ENCODE results near the gene MIPOL1.

MIPOL1 gene

DNA sequence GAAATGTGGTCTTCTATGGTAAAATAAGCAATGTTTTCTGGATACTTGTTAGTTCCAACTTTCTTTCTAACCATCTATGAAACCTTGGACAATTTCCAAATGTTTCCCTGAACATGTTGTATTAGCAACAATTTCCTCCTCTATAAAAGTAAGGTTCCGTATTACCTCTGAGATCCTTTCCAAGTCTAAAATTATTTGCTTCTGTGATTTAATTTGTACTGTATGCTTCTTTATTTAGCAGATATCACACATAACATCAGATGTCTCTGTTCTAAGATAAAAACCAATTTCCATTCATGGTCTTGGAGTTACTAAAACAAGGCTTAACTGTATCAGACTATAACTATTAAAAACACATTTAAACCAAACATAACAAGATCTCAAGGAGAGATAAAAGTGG, 220.1 kb downstream of the MIPOL1 start:
- no peak for TF ChIP-seq GLIS1 (tag by site-specific recombination; IDR thresholded peaks at IDR 0.05)
- TF ChIP-seq ZNF214 (tag by site-specific recombination; IDR thresholded peaks at IDR 0.05; ENCODE audit: borderline replicate concordance), result no peak
- TF ChIP-seq, protein P1, sequence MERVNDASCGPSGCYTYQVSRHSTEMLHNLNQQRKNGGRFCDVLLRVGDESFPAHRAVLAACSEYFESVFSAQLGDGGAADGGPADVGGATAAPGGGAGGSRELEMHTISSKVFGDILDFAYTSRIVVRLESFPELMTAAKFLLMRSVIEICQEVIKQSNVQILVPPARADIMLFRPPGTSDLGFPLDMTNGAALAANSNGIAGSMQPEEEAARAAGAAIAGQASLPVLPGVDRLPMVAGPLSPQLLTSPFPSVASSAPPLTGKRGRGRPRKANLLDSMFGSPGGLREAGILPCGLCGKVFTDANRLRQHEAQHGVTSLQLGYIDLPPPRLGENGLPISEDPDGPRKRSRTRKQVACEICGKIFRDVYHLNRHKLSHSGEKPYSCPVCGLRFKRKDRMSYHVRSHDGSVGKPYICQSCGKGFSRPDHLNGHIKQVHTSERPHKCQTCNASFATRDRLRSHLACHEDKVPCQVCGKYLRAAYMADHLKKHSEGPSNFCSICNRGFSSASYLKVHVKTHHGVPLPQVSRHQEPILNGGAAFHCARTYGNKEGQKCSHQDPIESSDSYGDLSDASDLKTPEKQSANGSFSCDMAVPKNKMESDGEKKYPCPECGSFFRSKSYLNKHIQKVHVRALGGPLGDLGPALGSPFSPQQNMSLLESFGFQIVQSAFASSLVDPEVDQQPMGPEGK (tag by site-specific recombination; IDR thresholded peaks at IDR 0.05), result no peak
- TF ChIP-seq, protein P2, sequence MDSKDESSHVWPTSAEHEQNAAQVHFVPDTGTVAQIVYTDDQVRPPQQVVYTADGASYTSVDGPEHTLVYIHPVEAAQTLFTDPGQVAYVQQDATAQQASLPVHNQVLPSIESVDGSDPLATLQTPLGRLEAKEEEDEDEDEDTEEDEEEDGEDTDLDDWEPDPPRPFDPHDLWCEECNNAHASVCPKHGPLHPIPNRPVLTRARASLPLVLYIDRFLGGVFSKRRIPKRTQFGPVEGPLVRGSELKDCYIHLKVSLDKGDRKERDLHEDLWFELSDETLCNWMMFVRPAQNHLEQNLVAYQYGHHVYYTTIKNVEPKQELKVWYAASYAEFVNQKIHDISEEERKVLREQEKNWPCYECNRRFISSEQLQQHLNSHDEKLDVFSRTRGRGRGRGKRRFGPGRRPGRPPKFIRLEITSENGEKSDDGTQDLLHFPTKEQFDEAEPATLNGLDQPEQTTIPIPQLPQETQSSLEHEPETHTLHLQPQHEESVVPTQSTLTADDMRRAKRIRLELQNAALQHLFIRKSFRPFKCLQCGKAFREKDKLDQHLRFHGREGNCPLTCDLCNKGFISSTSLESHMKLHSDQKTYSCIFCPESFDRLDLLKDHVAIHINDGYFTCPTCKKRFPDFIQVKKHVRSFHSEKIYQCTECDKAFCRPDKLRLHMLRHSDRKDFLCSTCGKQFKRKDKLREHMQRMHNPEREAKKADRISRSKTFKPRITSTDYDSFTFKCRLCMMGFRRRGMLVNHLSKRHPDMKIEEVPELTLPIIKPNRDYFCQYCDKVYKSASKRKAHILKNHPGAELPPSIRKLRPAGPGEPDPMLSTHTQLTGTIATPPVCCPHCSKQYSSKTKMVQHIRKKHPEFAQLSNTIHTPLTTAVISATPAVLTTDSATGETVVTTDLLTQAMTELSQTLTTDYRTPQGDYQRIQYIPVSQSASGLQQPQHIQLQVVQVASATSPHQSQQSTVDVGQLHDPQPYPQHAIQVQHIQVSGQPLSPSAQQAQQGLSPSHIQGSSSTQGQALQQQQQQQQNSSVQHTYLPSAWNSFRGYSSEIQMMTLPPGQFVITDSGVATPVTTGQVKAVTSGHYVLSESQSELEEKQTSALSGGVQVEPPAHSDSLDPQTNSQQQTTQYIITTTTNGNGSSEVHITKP (tag by site-specific recombination; IDR thresholded peaks at IDR 0.05), result no peak
- no peak for TF ChIP-seq ZNF223 (tag by site-specific recombination; IDR thresholded peaks at IDR 0.05)
- no peak for TF ChIP-seq ZEB2 (tag by site-specific recombination; IDR thresholded peaks at IDR 0.05)
- TF ChIP-seq, protein P3, sequence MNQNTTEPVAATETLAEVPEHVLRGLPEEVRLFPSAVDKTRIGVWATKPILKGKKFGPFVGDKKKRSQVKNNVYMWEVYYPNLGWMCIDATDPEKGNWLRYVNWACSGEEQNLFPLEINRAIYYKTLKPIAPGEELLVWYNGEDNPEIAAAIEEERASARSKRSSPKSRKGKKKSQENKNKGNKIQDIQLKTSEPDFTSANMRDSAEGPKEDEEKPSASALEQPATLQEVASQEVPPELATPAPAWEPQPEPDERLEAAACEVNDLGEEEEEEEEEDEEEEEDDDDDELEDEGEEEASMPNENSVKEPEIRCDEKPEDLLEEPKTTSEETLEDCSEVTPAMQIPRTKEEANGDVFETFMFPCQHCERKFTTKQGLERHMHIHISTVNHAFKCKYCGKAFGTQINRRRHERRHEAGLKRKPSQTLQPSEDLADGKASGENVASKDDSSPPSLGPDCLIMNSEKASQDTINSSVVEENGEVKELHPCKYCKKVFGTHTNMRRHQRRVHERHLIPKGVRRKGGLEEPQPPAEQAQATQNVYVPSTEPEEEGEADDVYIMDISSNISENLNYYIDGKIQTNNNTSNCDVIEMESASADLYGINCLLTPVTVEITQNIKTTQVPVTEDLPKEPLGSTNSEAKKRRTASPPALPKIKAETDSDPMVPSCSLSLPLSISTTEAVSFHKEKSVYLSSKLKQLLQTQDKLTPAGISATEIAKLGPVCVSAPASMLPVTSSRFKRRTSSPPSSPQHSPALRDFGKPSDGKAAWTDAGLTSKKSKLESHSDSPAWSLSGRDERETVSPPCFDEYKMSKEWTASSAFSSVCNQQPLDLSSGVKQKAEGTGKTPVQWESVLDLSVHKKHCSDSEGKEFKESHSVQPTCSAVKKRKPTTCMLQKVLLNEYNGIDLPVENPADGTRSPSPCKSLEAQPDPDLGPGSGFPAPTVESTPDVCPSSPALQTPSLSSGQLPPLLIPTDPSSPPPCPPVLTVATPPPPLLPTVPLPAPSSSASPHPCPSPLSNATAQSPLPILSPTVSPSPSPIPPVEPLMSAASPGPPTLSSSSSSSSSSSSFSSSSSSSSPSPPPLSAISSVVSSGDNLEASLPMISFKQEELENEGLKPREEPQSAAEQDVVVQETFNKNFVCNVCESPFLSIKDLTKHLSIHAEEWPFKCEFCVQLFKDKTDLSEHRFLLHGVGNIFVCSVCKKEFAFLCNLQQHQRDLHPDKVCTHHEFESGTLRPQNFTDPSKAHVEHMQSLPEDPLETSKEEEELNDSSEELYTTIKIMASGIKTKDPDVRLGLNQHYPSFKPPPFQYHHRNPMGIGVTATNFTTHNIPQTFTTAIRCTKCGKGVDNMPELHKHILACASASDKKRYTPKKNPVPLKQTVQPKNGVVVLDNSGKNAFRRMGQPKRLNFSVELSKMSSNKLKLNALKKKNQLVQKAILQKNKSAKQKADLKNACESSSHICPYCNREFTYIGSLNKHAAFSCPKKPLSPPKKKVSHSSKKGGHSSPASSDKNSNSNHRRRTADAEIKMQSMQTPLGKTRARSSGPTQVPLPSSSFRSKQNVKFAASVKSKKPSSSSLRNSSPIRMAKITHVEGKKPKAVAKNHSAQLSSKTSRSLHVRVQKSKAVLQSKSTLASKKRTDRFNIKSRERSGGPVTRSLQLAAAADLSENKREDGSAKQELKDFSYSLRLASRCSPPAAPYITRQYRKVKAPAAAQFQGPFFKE (tag by site-specific recombination; IDR thresholded peaks at IDR 0.05; ENCODE audit: borderline replicate concordance), result no peak
- no peak for TF ChIP-seq ZIC2 (tag by site-specific recombination; IDR thresholded peaks at IDR 0.05)
- TF ChIP-seq ZNF48 (tag by site-specific recombination; IDR thresholded peaks at IDR 0.05), result no peak
- TF ChIP-seq, protein P4, sequence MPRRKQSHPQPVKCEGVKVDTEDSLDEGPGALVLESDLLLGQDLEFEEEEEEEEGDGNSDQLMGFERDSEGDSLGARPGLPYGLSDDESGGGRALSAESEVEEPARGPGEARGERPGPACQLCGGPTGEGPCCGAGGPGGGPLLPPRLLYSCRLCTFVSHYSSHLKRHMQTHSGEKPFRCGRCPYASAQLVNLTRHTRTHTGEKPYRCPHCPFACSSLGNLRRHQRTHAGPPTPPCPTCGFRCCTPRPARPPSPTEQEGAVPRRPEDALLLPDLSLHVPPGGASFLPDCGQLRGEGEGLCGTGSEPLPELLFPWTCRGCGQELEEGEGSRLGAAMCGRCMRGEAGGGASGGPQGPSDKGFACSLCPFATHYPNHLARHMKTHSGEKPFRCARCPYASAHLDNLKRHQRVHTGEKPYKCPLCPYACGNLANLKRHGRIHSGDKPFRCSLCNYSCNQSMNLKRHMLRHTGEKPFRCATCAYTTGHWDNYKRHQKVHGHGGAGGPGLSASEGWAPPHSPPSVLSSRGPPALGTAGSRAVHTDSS (tag by site-specific recombination; IDR thresholded peaks at IDR 0.05), result no peak
- TF ChIP-seq ZNF777 (tag by site-specific recombination; IDR thresholded peaks at IDR 0.05; ENCODE audit: borderline replicate concordance), result no peak
- no peak for TF ChIP-seq ZNF302 (tag by site-specific recombination; IDR thresholded peaks at IDR 0.05; ENCODE audit: low read depth)
- TF ChIP-seq, protein P5, sequence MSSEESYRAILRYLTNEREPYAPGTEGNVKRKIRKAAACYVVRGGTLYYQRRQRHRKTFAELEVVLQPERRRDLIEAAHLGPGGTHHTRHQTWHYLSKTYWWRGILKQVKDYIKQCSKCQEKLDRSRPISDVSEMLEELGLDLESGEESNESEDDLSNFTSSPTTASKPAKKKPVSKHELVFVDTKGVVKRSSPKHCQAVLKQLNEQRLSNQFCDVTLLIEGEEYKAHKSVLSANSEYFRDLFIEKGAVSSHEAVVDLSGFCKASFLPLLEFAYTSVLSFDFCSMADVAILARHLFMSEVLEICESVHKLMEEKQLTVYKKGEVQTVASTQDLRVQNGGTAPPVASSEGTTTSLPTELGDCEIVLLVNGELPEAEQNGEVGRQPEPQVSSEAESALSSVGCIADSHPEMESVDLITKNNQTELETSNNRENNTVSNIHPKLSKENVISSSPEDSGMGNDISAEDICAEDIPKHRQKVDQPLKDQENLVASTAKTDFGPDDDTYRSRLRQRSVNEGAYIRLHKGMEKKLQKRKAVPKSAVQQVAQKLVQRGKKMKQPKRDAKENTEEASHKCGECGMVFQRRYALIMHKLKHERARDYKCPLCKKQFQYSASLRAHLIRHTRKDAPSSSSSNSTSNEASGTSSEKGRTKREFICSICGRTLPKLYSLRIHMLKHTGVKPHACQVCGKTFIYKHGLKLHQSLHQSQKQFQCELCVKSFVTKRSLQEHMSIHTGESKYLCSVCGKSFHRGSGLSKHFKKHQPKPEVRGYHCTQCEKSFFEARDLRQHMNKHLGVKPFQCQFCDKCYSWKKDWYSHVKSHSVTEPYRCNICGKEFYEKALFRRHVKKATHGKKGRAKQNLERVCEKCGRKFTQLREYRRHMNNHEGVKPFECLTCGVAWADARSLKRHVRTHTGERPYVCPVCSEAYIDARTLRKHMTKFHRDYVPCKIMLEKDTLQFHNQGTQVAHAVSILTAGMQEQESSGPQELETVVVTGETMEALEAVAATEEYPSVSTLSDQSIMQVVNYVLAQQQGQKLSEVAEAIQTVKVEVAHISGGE (tag by site-specific recombination; conservative IDR thresholded peaks at IDR 0.05; ENCODE audit: low read depth), result no peak
- TF ChIP-seq, protein P6, sequence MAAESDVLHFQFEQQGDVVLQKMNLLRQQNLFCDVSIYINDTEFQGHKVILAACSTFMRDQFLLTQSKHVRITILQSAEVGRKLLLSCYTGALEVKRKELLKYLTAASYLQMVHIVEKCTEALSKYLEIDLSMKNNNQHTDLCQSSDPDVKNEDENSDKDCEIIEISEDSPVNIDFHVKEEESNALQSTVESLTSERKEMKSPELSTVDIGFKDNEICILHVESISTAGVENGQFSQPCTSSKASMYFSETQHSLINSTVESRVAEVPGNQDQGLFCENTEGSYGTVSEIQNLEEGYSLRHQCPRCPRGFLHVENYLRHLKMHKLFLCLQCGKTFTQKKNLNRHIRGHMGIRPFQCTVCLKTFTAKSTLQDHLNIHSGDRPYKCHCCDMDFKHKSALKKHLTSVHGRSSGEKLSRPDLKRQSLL (tag by site-specific recombination; IDR thresholded peaks at IDR 0.05), result no peak
- TF ChIP-seq ZNF2 (tag by site-specific recombination; IDR thresholded peaks at IDR 0.05), result no peak
- no peak for TF ChIP-seq ZNF138 (tag by site-specific recombination; IDR thresholded peaks at IDR 0.05; ENCODE audit: borderline replicate concordance)
- TF ChIP-seq ZNF184 (tag by site-specific recombination; IDR thresholded peaks at IDR 0.05), result no peak
- no peak for TF ChIP-seq HOXA7 (CRISPR knock-in tag; IDR thresholded peaks at IDR 0.05; ENCODE audit: borderline replicate concordance)
- no peak for TF ChIP-seq ZNF501 (tag by site-specific recombination; IDR thresholded peaks at IDR 0.05)
- TF ChIP-seq ZBTB48 (tag by site-specific recombination; IDR thresholded peaks at IDR 0.05), result no peak
- Histone ChIP-seq H3K4me1 (ENCODE audit: control insufficient read depth, insufficient read depth, low read length) (no peaks in the 10 kb centered on the region; the same call in 1 of the 2 replicates), H3K4me3 (ENCODE audit: low read depth, low read length) (no peak overlapping the region), H3K36me3 (ENCODE audit: control insufficient read depth in 2 of 2, insufficient read depth in 1 of 2, low read length in 2 of 2) (no peaks in the 10 kb centered on the region), H3K9me3 (ENCODE audit: control insufficient read depth, insufficient read depth, low read depth, low read length) (no peaks in the 10 kb centered on the region), H3K27ac (ENCODE audit: extremely low read depth, low read depth, low read length) (no peak overlapping the region)
- ChIA-PET POLR2A (no interaction called here), CTCF (no interaction called here)
